ENCODE results near the gene GPHB5. TPM values are rescaled to one million over a fixed set of nuclear protein-coding genes. Genes with fewer than 3 reads are reported as not detected.

Gene GPHB5
- total RNA-seq, 1 experiment from 2014 or later = not detected

- no peak overlapping the region for H3K9ac ChIP-seq (ENCODE audit: low read length)
- no peak overlapping the region for H2AFZ ChIP-seq (ENCODE audit: low read depth, low read length, poor library complexity, severe bottlenecking)
- H3K27ac ChIP-seq (ENCODE audit: low read depth, low read length) = no peak overlapping the region
- ChIA-PET POLR2A (no interaction called here), RAD21 (ENCODE audit: low non-redundant PET in 1 of 2, low total read pairs in 2 of 2, uncharacterized antibody in 2 of 2, unreplicated experiment in 2 of 2) (no interaction called here), CTCF (no interaction called here)
- no peaks in the 10 kb centered on the region for H3K79me2 ChIP-seq (ENCODE audit: insufficient read depth, low read length)
- peak; percentile 76 for ATAC-seq
- intact Hi-C loops (cut with micrococcal nuclease) = no loop called here
- no peaks in the 10 kb centered on the region for H4K20me1 ChIP-seq (ENCODE audit: insufficient read depth)
- DNase-seq (ENCODE audit: low read depth, low spot score) = no peak
- TF ChIP-seq ZFX (IDR thresholded peaks at IDR 0.05) = no peak
- no peak for TF ChIP-seq ATF3 (IDR thresholded peaks at IDR 0.05)
- 0 out of 6 replicates have a peak, but pooled peaks of 2 of the 3 experiments have one; percentile 14 for TF ChIP-seq CTCF (IDR thresholded peaks at IDR 0.05 in 2 of 3, conservative IDR thresholded peaks at IDR 0.05 in 1 of 3; ENCODE audit: borderline replicate concordance in 1 of 3, insufficient read depth in 1 of 3, low read depth in 2 of 3, low read length in 2 of 3)
- TF ChIP-seq RAD21 (IDR thresholded peaks at IDR 0.05; ENCODE audit: low read depth) = peak; percentile 24; the same call in 1 of the 2 replicates
- no peaks in the 10 kb centered on the region for H3K36me3 ChIP-seq (ENCODE audit: control insufficient read depth in 1 of 2, insufficient read depth in 2 of 2, low read length in 2 of 2)
- no peaks in the 10 kb centered on the region for H3K9me2 ChIP-seq (ENCODE audit: insufficient read depth)
- H3K9me3 ChIP-seq (ENCODE audit: control insufficient read depth in 1 of 2, insufficient read depth in 1 of 2, low read depth in 1 of 2, low read length in 2 of 2) = no peaks in the 10 kb centered on the region
- no peak overlapping the region for H3K4me3 ChIP-seq (replicated peaks in 1 of 2; ENCODE audit: low read depth in 1 of 2, low read length in 2 of 2)
- H3K4me1 ChIP-seq (ENCODE audit: control insufficient read depth in 1 of 2, insufficient read depth in 2 of 2, low read length in 2 of 2) = no peaks in the 10 kb centered on the region
- no TSS peak for BruUV-seq (replicated peaks)
- no peaks in the 10 kb centered on the region for H3K27me3 ChIP-seq (ENCODE audit: insufficient read depth, low read length)
- H3K4me2 ChIP-seq (ENCODE audit: low read length) = no peak overlapping the region
These were observed 43.1 kb upstream of the GPHB5 start for GRCh38 chr14:63361790-63362189.

- CTCF ChIA-PET = no interaction called here
- no peaks in the 10 kb centered on the region for H3K9me3 ChIP-seq (ENCODE audit: control insufficient read depth in 1 of 2, insufficient read depth in 1 of 2, low read depth in 1 of 2, low read length in 2 of 2)
- no peak for TF ChIP-seq ZNF274 (IDR thresholded peaks at IDR 0.05; ENCODE audit: low read depth, low read length)
- no peak for TF ChIP-seq EZH2phosphoT487 (IDR thresholded peaks at IDR 0.05; ENCODE audit: borderline replicate concordance)
- no peak for TF ChIP-seq REST (IDR thresholded peaks at IDR 0.05; ENCODE audit: low read depth)
- no peak for TF ChIP-seq MAX (IDR thresholded peaks at IDR 0.05)
- no peak for TF ChIP-seq SRF (IDR thresholded peaks at IDR 0.05; ENCODE audit: low read depth)
- no peak for TF ChIP-seq EGR1 (IDR thresholded peaks at IDR 0.05; ENCODE audit: low read depth)
- no peak for TF ChIP-seq ZBTB33 (IDR thresholded peaks at IDR 0.05; ENCODE audit: extremely low read depth, insufficient replicate concordance, low read length)
- TF ChIP-seq ZFX (IDR thresholded peaks at IDR 0.05) = no peak
These were observed 39.1 kb upstream of the GPHB5 start for GRCh38 chr14:63357841-63358240.

More at GRCh38 chr14:63357841-63358240, 39.1 kb upstream of the GPHB5 start:
- H3K9ac ChIP-seq (ENCODE audit: low read length) = no peak overlapping the region
- intact Hi-C loops (cut with micrococcal nuclease) = no loop called here
- no peaks in the 10 kb centered on the region for H3K36me3 ChIP-seq (ENCODE audit: control insufficient read depth in 1 of 2, insufficient read depth in 2 of 2, low read length in 2 of 2)
- H3K27ac ChIP-seq (ENCODE audit: low read depth, low read length) = no peak overlapping the region
- no peaks in the 10 kb centered on the region for H4K20me1 ChIP-seq (ENCODE audit: insufficient read depth)
- no TSS peak for BruUV-seq (replicated peaks)
- no peak overlapping the region for H3K4me3 ChIP-seq (replicated peaks in 1 of 2; ENCODE audit: low read depth in 1 of 2, low read length in 2 of 2)
- no peak overlapping the region for H2AFZ ChIP-seq (ENCODE audit: low read depth, low read length, poor library complexity, severe bottlenecking)
- DNase-seq (ENCODE audit: low read depth, low spot score) = no peak
- ChIA-PET POLR2A (no interaction called here), RAD21 (ENCODE audit: low non-redundant PET in 1 of 2, low total read pairs in 2 of 2, uncharacterized antibody in 2 of 2, unreplicated experiment in 2 of 2) (no interaction called here)
- H3K27me3 ChIP-seq (ENCODE audit: insufficient read depth, low read length) = no peaks in the 10 kb centered on the region
- no peak for ATAC-seq
- H3K4me2 ChIP-seq (ENCODE audit: low read length) = no peak overlapping the region
- no peaks in the 10 kb centered on the region for H3K79me2 ChIP-seq (ENCODE audit: insufficient read depth, low read length)
- no peaks in the 10 kb centered on the region for H3K4me1 ChIP-seq (ENCODE audit: control insufficient read depth in 1 of 2, insufficient read depth in 2 of 2, low read length in 2 of 2)
- no peaks in the 10 kb centered on the region for H3K9me2 ChIP-seq (ENCODE audit: insufficient read depth)
